ENCODE measurements around the gene SH2D7.

Gene SH2D7

DNA sequence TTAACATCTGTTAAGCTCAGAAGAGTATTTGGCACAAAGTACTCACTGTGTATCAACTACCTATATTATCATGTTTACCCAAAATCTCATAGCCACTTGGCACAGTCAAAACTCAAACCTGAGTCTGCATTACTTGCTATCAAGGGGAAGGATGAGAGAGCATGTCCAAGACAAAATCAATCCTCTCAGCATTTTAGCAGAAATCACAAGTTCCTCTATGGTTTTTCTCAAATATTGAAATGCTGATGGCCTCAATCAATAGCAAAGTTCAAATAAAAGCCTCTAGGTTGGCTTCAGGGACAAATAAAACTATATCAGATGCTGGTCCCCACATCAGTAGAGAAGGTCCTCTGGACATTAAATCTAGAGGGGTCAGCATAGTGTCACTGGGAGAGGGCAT, 29.1 kb upstream of the SH2D7 start:
- DNase-seq = no peak

DNA sequence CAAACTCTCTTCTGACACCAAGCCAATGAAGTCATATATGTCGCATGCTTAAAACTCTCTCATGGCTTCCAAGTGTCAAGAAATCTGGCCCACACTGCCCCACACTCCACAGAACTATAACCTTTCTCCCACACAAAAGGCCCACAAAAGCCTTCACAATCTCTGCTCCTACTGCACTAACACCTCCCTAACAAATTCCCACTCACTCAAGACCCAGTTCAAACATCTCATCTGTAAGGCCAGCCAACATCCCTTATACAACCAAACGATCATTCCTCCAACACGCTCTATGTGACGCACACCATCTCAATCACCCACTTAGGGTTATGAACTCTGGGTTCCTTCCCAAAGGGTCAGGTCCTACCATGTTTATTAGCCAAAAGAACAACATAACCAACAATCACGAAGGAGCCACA, 28.4 kb upstream of the SH2D7 start:
- DNase-seq = no peak

DNA sequence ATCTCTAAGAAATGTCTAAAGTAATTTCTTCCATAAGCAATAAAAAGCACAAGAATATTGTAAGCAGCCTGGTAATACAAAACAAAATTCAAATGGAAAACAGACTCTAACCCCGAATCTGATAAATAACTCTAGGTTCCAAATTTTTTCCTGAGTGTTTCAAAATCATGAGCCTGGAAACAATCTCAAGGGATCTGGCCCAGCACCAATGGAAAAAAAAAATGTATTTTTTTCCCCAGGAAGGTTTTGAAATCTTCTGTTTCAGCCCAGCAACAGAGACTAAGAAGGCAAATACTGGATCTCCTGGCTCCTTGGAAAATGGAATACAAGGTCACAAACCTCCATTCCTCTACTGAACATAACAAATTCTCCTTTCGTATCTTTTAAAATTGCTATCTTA, 27.8 kb upstream of the SH2D7 start:
- no peak for DNase-seq

DNA sequence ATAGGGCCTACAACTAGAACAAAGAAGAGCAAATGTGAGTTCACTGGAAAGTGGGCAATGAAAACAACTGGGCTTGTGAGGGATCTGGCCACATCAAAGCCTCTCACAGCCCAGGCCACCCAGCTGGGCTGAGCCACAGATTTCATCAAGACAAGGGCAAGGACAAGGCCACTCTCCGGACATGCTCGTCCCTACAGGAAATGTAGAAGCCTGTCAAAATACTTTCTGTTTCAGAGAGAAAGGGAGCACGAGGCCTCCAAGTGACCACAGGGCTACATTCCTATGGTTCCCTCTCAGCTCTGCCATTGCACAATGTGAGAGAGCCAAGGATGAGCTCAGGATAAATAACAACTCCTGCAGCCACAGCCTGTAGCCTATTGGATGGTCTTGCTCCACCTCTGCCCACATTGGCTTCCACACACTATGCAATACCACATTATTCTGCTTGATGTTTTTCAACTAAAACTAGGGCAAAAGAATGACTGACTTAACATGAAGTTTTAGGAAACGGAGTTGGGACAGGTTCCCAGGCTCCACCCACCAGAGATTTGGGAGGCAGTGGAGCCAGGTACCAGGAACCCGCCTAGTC, 27.0 kb upstream of the SH2D7 start:
- no peak for DNase-seq

DNA sequence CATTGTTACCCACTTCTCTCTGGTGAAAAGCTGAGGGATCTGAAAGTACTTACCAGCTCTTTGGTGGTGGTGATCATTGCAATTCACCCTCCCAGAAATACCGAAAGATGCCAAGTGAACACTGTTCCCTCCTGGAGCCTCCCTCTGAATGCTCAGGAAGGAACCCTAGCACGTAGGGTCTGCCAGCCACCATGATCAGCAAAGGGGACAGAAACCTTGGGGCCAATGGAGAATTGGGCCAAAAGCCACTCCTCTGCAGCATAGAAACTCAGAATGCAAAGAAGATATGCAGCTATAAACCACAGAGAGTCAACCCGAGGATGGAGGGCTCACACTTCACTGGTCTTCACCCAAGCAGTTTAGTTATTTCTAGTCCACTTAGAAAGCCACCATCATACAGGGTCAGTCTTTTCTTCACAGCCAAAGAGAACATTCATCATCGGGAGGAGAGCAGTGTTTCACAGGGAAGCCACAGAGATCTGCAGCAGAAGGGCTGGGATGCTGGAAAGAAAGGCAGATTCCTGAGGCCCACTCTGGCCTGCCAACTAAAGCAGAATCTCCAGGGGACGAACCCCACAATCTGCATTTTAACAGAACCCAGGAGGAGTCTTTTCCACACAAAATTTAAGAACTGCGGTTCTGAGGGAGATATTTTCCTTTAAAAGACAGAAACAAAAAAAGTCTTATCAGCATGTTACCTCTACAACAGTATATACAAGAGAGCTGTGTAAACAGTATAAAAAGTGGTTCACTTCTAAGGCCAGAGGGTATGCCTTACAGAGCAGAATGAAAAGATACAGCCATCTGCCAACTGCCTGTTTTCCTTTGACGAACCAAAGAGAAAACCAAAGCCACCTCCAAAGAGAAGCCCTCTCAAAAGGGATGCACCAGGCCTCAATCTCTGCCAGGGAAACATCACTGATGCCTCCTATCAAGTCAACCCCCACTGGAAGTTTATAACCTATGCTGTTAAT, 26.1 kb upstream of the SH2D7 start:
- no peak for DNase-seq

DNA sequence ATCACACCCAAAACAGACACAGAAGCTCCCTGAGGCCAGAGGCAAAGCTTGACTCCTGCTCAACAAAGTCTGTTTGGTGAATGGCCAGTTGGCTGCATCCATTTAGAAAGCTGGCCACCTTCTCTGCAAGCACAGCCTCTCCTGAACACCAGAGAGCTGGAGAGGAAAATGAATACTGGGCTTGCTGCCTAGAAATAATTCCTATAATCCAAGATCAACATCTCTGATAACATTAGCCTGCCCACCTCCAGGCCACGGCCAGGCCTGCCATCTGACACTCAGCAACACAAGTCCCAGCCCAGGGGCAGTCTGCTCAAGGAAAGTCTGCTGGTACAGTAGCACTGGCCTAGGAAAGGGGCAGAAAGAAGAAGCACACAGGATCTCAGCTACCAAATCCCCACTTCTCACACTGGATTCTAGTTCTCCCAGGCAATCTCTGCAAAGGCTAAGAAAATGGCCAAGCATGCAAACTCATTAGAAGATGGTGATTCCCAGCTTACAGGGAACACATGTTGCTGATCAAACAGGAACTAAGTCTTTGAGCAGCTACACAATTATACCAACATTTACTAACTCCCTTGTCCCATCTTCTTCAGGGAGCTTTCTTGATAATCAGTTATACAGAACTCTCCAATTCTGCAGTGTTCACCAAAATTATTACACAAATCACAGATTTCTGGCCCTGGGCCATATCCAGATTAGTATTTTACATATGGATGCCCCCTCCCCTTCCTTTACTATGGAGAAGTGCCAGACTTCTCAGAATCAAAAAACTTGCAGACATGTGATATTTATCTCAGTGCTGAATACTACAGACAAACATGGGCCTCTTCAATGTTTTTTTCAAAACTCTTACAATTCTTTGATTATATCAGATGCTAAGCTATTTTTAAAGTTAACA, 24.8 kb upstream of the SH2D7 start:
- DNase-seq = no peak

DNA sequence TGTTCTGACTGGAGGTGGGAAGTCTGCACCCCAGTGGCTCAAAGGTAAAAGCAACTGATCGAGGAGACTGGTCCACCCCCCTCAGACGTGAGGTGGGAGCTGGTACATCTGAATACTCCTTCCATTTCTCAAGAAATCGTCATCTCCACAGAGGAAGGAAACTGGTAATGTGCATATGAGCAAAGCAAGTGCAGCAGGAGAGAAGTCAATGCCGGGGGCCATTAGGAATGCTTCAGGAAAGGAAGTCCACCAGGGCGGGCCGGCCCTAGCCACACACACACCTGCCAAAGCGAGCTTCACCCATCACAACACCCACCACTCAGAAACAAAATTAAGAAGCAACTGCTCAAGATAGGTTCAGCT, 23.3 kb upstream of the SH2D7 start:
- DNase-seq = no peak

DNA sequence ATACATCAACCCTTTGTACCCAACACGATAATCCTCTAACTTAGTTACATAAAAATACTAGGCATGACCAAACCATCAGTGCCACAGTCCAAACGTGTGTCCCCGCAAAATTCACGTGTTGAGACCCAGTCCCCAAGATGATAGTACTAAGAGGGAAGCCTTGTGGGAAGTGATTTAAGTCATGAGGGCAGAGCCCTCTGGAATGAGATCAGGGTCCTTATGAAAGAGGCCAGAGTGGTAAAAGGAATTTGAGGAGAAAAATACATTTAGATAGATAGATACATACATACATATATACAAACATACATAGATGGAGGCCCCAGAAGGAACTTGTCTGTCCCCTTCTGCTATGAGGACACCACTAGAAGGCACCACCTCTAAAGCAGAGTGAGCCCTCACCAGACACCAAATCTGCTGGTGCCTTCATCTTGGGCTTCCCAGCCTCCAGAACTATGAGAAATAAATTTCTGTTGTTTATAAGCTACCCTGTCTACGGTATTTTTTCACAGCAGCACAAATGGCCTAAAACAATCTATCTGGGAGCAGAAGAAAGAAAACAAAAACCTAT, 22.8 kb upstream of the SH2D7 start:
- DNase-seq = no peak

DNA sequence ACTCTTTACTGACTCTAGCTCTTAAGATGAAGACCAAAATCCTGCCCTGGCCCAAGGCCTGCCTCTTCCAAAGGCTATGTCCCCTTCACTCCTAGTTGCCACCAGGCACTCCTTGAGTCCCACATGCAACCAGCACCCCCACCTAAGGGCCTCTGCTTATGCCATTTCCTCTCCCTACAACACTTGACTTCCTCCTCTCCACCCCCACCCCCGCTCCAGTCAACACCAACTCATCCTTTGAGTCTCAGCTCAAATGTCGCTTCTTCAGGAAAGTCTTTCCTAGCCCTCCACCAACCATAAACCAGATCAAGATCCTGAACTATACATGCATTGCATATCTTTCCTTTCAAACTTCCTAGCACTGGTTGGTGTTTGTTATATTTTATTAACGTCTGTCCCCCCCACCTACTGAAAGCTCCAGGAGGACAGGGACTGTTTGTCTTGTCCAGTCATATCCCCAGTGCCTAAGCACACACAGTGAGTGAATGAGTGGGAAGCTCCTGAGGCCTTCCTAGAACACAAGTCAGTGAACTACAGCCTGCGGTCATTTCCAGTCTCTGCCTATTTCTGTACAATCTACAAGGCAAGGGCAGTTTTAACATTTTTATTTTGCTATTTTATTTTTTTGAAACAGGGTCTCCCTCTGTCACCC, 22.2 kb upstream of the SH2D7 start:
- no peak for DNase-seq

DNA sequence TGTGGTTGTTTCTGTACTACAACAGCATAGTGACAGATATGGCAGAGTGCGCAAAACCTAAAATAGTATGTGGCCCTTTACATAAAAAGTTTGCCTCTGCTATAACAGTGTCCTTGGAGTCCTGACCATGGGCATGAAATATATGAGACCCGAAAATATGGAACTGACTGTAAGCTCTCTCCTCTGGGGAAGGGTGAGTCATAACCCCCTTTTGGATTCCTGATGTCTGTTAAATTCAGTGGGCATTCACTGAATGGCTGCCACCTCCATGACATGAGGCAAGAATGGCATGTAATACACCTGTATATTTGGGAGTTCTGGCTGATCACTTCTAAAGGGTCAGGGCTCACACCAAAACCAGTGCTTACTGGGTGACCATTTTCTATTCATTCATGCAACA, 21.0 kb upstream of the SH2D7 start:
- DNase-seq = no peak

DNA sequence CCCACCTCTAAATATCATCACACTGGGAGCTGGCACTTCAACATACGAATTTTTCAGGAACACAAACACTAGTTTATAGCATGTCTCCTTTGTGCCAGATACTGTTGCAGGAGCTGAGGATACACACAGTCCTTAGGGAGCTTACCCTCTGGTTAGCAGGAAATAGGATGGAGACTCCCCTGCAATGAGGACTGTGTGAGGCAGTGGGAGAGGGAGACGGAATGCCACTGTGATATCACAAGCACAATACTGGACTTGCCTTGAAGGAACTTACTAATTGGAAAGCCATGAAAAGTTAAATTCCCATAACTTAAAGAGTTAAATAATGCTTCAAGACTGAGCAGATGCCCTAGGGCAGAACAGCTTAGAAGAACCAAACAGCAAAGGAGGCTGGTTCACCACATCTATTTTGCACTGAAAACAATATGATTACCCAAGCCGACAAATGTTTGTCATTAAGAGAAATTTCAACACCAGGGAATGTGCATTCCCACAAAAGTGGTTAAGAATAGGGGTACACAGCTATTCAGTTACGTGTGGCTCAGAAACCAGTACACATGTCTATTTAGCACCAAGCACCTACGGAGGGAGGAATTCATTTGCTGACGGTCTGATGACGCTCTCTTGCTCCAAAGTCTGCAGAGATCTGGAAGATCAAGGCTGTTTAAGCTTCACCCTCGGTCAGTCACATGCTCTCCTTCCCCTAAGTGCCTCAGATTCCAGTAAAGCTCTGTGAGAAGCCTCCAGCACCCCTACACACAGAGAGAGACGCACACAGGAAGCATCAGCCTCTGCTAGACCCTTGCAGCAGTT, 20.1 kb upstream of the SH2D7 start:
- no peak for DNase-seq

DNA sequence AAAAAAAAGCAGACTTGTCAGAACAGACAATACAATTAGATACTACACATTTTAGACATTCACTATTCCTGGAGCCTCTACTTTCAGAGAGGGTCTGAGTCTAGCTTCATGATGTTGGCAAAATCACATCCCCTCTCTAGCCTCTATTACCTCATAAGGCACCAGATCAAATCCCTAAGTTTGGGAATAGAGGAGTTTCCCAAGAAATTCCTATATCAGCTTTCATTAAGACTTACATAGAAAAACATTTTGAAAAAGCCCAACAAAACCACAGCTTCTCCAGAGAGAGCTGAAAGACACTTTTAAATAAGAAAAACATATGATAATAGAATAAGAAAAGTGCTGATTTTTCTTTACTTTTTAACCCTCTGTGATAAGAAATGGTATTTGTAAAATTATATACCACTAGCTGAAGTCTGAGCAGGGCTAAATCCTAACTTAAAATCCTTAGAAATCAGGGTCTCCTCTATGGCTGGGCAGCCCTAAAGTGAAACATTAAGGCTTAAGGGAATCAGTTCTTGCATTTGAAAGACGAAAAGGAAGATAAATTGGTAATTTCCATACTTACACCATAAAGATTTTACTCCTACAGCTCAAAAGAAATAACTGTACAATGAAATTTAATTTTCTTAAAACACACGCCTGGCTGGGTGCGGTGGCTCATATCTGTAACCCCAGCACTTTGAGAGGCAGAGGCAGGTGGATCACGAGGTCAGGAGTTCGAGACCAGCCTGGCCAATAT, 19.1 kb upstream of the SH2D7 start:
- DNase-seq = no peak

DNA sequence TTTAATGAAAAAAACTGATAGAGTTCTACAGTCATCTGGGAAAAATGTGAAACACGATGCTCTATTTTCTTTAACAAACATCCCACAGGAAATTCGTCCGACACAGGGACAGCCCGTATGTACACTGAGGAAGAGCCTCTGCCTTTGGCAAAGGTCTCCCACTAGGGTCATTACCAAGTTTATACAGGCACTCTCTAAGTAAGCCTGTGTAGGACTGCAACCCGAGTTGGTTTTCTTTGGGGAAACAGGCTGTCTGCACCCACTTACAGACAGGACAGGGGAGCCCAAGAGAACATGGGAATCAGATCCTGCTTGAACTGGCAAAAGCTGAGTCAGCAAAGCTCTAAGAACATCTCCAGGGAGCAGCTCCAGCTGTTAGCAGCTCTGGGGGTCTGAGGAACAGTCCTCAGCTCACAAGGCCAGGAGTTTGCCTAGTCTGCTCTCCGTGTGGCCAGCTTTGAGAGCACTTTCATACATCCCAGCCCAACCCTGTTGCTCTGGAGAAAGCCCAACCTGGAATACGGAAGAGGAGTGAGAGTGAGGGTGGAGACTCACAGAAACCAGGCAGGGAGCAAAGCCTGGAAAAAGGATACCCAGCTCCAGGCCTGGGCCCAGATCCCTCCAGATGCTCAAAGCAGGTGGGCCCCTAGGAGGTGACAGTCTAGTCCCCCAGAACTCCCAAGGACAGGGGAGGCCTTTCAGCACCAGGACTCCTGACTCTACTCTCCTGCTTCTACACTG, 16.7 kb upstream of the SH2D7 start:
- no peak for DNase-seq

DNA sequence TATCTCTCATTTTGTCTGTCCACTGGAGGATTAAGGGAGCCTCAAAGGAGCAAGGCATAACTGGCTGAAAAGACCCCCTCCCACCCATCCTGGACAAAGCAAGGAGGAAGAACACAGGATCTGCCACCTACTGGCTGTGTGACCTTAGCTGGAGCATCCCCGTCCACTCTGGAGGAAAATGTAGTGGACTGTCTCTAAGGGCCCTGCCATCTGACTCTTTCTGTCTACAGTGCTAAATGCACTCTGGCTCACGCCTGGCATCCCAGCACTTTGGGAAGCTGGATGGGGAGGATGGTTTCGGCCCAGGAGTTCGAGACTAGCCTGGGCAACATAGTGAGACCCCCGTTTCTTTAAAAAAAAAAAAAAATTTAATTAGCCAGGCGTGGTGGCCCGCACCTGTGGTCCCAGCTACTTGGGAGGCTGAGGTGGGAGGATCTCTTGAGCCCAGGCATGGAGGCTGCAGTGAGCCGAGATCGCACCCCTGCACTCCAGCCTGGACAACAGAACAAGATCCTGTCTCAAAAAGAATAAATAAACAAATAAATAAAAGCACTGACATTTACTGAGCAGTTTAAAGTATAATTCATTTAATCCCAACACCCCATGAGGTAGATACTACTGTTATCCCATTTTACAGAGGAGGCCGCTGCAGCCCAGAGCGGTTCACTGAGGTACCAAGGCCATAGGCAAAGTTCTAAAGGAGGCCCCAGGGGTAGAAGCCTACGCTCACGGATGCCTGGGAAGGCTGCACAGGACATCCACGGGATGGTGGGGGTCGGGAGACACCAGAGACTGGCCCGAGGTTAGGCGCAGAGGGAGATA, 15.9 kb upstream of the SH2D7 start:
- no peak for DNase-seq

DNA sequence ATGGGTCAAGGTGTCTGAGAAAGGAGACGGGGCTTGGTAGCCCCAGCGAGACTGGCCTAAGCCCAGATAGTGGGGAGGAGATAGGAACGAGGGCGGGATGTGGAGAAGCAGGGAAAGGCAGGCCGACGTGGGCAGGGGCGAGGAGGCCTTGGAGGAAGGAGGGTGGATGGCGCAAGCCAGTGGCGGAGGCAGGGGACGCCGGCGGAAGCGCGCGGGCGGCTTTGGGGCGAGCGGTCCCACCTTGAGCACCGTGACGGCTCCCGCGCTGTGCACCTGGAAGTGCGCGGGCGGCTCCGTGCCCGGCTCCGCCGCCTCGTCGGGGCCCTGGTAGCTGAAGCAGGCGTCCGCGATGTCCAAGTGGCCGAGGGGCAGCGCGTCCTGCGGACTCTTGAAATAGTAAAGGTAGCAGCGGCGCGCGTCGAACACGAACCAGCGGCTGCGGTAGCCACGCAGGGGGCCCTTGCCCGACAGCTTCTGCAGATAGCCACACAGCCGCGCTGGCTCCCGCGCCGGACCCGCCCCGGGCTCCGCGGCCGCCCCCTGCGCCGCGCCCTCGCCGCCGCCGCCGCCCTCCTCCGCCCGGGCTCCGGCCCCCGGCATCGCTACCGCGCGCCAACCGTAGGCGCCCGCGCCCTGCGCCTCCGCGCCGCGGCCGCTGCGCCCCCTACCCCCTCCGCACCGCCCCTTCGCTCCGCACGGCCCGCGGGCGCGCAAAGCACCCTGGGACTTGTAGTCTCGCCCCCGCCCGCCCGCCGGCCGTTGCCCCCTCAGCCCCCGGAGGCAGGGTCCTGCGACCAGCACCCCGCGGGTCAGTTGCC, 15.1 kb upstream of the SH2D7 start, which contains the start of gene TBC1D2B:
Gene TBC1D2B, minus strand, starts transcription at position 659 of the 818 bp plus-strand sequence. Its CDS starts 59 bp downstream, at position 600.
- peak; percentile 56 for DNase-seq

DNA sequence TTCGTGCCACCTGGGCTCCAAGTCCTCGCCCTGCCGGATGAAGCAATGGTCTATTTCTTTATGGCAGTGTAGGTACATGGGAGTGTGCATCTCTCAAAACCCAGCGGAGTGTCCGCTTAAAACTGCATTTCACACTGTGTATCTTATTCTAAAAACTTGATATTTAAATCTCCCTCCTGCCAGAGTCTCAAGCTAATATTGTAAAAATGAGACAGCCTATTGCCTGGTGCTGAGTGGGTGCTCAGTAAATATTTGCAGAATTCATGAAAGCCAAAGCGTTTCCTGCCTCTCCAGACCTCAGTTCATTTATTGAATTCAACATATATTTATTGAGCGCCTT, 14.5 kb upstream of the SH2D7 start:
- no peak for DNase-seq

DNA sequence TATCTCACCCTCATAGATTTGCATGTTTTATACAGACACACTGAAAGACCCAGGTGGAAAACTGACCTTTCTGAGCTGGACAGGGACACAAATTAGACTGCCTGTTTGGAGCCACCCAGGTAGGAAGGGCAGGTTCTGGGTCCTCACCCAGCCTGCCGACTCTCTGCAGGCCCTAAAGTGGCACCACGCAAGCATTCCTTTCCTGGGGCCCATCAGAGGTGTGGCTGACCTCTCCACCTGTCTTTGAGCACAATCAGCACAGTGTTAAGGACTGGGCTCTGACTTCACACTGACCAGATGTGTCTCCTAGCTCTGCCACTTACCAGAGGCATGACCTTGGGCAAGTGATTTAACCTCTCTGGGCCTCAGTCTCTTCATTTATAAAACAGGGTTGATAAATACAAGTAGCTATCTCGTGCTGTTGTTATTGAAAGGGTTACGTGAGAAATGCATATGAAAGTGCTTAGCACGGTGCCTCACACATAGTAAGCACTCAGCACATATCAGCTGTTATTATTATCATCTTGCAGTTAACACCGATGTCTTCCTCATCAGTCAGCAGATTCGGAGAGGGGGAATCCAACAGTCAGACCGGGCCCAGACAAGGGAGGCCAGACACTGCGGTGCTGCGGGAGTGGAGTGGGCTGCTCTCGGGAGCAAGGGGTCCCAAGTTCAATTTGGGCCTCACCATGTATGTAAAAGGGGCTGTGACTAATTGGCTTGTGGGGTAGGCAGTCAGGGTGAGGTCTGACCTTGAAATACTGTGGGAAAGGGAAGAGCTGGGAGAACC, 12.9 kb upstream of the SH2D7 start:
- no peak for DNase-seq

DNA sequence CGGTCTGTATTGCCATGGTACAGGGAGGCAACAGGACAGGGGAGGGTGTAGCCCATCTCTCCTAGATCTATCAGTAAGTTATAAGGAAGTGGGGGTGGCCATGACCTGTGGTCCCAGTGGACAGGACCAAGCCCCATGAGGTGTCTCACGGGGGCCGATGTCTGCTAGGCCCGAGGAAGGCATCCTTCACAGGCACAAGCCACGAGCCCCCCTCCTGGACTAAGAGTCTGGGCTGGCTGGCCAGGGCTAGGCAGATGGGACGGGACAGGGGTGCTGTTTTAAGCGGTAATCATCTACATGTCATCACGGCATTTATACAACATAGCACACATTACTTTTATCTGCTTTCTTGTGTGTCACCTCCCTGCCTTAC, 12.3 kb upstream of the SH2D7 start:
- DNase-seq = no peak
